HepG2 (cell line): ENCODE data around the gene LIM2. TPM values are rescaled to one million over a fixed set of nuclear protein-coding genes. Genes with fewer than 3 reads are reported as not detected.

Source experiments
- AGO1 ChIP-seq: fragments of 200-400 bp; formaldehyde crosslinking; IDR thresholded peaks from 2 replicates; pipeline ENCODE4 v1.6.1; 2017; ENCODE audit warnings: mild to moderate bottlenecking, low read depth, low read length, moderate library complexity; ENCODE audit not compliant: poor library complexity, severe bottlenecking
- AKAP8 ChIP-seq: sonication (generic); formaldehyde crosslinking; IDR thresholded peaks from 2 replicates; pipeline ENCODE4 v1.5.1; 2020; ENCODE audit warnings: mild to moderate bottlenecking, missing genetic modification reagents
- BRD4 ChIP-seq: sonication (generic); formaldehyde crosslinking; IDR thresholded peaks from 2 replicates; pipeline ENCODE4 v1.4.0; 2020; ENCODE audit warnings: missing genetic modification reagents
- GRHL1 ChIP-seq: sonication (generic); formaldehyde crosslinking; conservative IDR thresholded peaks from 2 replicates; pipeline ENCODE4 v1.8.0; 2022; ENCODE audit warnings: missing genetic modification reagents
- KLF11 ChIP-seq: IDR thresholded peaks from 2 replicates; pipeline ENCODE4 v1.6.1; 2016; ENCODE audit warnings: missing compliant biosample characterization
- SNAPC2 ChIP-seq: sonication (generic); formaldehyde crosslinking; IDR thresholded peaks from 2 replicates; pipeline ENCODE4 v1.8.1; 2022; ENCODE audit warnings: mild to moderate bottlenecking, missing genetic modification reagents
- ZBTB44 ChIP-seq: sonication (generic); formaldehyde crosslinking; IDR thresholded peaks from 2 replicates; pipeline ENCODE4 v1.4.0; 2020; ENCODE audit warnings: missing genetic modification reagents
- ZEB1 ChIP-seq: IDR thresholded peaks from 2 replicates; pipeline ENCODE4 v1.6.1; 2012; ENCODE audit warnings: mild to moderate bottlenecking, low read depth, inconsistent platforms; ENCODE audit not compliant: insufficient replicate concordance
- ZNF124 ChIP-seq: sonication (generic); formaldehyde crosslinking; IDR thresholded peaks from 2 replicates; pipeline ENCODE4 v1.4.0; 2020; ENCODE audit warnings: missing genetic modification reagents
- ZNF30 ChIP-seq: sonication (generic); formaldehyde crosslinking; IDR thresholded peaks from 2 replicates; pipeline ENCODE4 v1.5.0; 2020; ENCODE audit warnings: mild to moderate bottlenecking, missing genetic modification reagents
- ZNF557 ChIP-seq: sonication (generic); formaldehyde crosslinking; IDR thresholded peaks from 2 replicates; pipeline ENCODE4 v1.4.0; 2020; ENCODE audit warnings: missing genetic modification reagents
- ZNF737 ChIP-seq: sonication (generic); formaldehyde crosslinking; IDR thresholded peaks from 2 replicates; pipeline ENCODE4 v1.5.0; 2020; ENCODE audit warnings: missing genetic modification reagents, mild to moderate bottlenecking, borderline replicate concordance
- ZNF790 ChIP-seq: sonication (generic); formaldehyde crosslinking; IDR thresholded peaks from 2 replicates; pipeline ENCODE4 v1.8.0; 2022; ENCODE audit warnings: missing genetic modification reagents, mild to moderate bottlenecking, borderline replicate concordance
- polyA plus RNA-seq, 8 experiments: library from polyadenylated mRNA; depleted of rRNA in 3 of 8; stranded (reverse) in 7 of 8; unstranded in 1 of 8; fragments of >200 nt; fragmentation: Illumina TruSeq in 4 of 8; extraction: Trizol in 4 of 8; gene quantifications; 2 replicates each; pipeline versions ENCODE4 v1.2.1 to v1.2.3, GENCODE V29; 2011 to 2016; ENCODE audit warnings: low read depth in 4 of 8, missing spikeins in 1 of 8, mixed read lengths in 1 of 8; ENCODE audit not compliant: insufficient read depth in 1 of 8
- total RNA-seq, 5 experiments: library from RNA; depleted of rRNA; stranded (reverse); fragments of >200 nt; fragmentation: Illumina TruSeq; extraction: Trizol; gene quantifications; 2 replicates each; pipeline ENCODE4 v1.2.3, GENCODE V29; 2016; ENCODE audit warnings: low read depth in 1 of 5
- TF ChIP-seq, protein P1 (sequence below), 2 experiments: fragments of 450-650 bp in 1 of 2; sonication (generic) in 1 of 2; formaldehyde crosslinking in 1 of 2; IDR thresholded peaks; 2 replicates each; pipeline versions ENCODE4 v1.6.1 to v1.8.0; 2016 to 2022; ENCODE audit warnings: antibody characterized with exemption in 1 of 2, mild to moderate bottlenecking in 1 of 2, missing genetic modification reagents in 1 of 2
- TF ChIP-seq, protein P2 (sequence below): sonication (generic); formaldehyde crosslinking; IDR thresholded peaks from 2 replicates; pipeline ENCODE4 v1.5.0; 2020; ENCODE audit warnings: missing genetic modification reagents

The LIM2 gene
- total and polyA plus RNA-seq, 2 of the 13 experiments (the other 11 are each of a cell fraction or from before 2014, with no cell fraction given): 1.3 TPM; not detected in 1

- TF ChIP-seq GRHL1 (CRISPR knock-in tag) (no peak), ZNF30 (CRISPR knock-in tag) (0 out of 2 replicates have a peak, but pooled peaks have one; percentile 9), AGO1 (peak; percentile 94), SNAPC2 (CRISPR knock-in tag) (peak; percentile 36; the same call in 1 of the 2 replicates), ZNF557 (CRISPR knock-in tag) (no peak), ZBTB44 (CRISPR knock-in tag) (no peak), ZEB1 (peak; percentile 45), BRD4 (CRISPR knock-in tag) (peak; percentile 85; the same call in 1 of the 2 replicates), KLF11 (CRISPR knock-in tag) (no peak; the same call in 1 of the 2 replicates), ZNF737 (CRISPR knock-in tag) (no peak), ZNF790 (CRISPR knock-in tag) (no peak; the same call in 1 of the 2 replicates), ZNF124 (CRISPR knock-in tag) (no peak), AKAP8 (CRISPR knock-in tag) (peak; percentile 77)
- TF ChIP-seq, protein P1, sequence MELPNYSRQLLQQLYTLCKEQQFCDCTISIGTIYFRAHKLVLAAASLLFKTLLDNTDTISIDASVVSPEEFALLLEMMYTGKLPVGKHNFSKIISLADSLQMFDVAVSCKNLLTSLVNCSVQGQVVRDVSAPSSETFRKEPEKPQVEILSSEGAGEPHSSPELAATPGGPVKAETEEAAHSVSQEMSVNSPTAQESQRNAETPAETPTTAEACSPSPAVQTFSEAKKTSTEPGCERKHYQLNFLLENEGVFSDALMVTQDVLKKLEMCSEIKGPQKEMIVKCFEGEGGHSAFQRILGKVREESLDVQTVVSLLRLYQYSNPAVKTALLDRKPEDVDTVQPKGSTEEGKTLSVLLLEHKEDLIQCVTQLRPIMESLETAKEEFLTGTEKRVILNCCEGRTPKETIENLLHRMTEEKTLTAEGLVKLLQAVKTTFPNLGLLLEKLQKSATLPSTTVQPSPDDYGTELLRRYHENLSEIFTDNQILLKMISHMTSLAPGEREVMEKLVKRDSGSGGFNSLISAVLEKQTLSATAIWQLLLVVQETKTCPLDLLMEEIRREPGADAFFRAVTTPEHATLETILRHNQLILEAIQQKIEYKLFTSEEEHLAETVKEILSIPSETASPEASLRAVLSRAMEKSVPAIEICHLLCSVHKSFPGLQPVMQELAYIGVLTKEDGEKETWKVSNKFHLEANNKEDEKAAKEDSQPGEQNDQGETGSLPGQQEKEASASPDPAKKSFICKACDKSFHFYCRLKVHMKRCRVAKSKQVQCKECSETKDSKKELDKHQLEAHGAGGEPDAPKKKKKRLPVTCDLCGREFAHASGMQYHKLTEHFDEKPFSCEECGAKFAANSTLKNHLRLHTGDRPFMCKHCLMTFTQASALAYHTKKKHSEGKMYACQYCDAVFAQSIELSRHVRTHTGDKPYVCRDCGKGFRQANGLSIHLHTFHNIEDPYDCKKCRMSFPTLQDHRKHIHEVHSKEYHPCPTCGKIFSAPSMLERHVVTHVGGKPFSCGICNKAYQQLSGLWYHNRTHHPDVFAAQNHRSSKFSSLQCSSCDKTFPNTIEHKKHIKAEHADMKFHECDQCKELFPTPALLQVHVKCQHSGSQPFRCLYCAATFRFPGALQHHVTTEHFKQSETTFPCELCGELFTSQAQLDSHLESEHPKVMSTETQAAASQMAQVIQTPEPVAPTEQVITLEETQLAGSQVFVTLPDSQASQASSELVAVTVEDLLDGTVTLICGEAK (IDR thresholded peaks at IDR 0.05): no peak; the same call in 1 of the 2 replicates
- TF ChIP-seq, protein P1 (CRISPR knock-in tag; IDR thresholded peaks at IDR 0.05): no peak; the same call in none of the 2 replicates
- TF ChIP-seq, protein P2, sequence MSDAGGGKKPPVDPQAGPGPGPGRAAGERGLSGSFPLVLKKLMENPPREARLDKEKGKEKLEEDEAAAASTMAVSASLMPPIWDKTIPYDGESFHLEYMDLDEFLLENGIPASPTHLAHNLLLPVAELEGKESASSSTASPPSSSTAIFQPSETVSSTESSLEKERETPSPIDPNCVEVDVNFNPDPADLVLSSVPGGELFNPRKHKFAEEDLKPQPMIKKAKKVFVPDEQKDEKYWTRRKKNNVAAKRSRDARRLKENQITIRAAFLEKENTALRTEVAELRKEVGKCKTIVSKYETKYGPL: no peak
Observed at GRCh38 chr19:51366389-51367254, 21.2 kb downstream of the LIM2 start (continued).
